GM11168 (cell line): ENCODE results near the gene HOXB4.

Experiments
- in situ Hi-C: fragments of 300-500 bp; cut with MboI; formaldehyde crosslinking; loops from one replicate; pipeline ENCODE4 v1.12.0; 2022; ENCODE audit warnings: low sequenced_read_pairs; ENCODE audit not compliant: unreplicated experiment

Gene HOXB4

GRCh38 chr17:48537316-48537715 is 40.8 kb downstream of the HOXB4 start:
- in situ Hi-C loops, result loop anchor here (5.0 kb wide), 1 partner anchor 35 kb away; no protein-coding TSS in a partner anchor

GRCh38 chr17:48535793-48536559 is 42.2 kb downstream of the HOXB4 start:
- in situ Hi-C loops, result loop anchor here (5.0 kb wide), 1 partner anchor 34 kb away; no protein-coding TSS in a partner anchor

GRCh38 chr17:48532261-48532660 is 45.9 kb downstream of the HOXB4 start:
- in situ Hi-C loops, result no loop called here

- in situ Hi-C loops, result no loop called here
Measured at GRCh38 chr17:48530887-48531272, 47.3 kb downstream of the HOXB4 start, which contains the start of gene HOXB1. HOXB1 (minus strand) TSS chr17:48531011; CDS start chr17:48530904, 107 bp downstream.

- in situ Hi-C loops, result no loop called here
Measured at GRCh38 chr17:48530208-48530886, 47.8 kb downstream of the HOXB4 start.

GRCh38 chr17:48529683-48530009 is 48.5 kb downstream of the HOXB4 start:
- in situ Hi-C loops, result no loop called here

- in situ Hi-C loops, result no loop called here
Measured at GRCh38 chr17:48528936-48529682, 49.0 kb downstream of the HOXB4 start.

- in situ Hi-C loops, result no loop called here
Measured at GRCh38 chr17:48528153-48528935, 49.8 kb downstream of the HOXB4 start.

GRCh38 chr17:48527547-48527932 is 50.6 kb downstream of the HOXB4 start:
- in situ Hi-C loops, result no loop called here

- in situ Hi-C loops, result no loop called here
Measured at GRCh38 chr17:48526608-48527546, 51.3 kb downstream of the HOXB4 start.
